DOHH2 (cell line): ENCODE results near the gene MRGPRX3.
"Not testable (repeated sequence)": the region's sequence is repeated elsewhere in the genome, so short reads cannot be mapped to it uniquely, and the experiment has no call there.

Source experiments
- H3F3A ChIP-seq: fragments of 200-600 bp; sonication (generic), shearing (Covaris generic); 2 replicates; pipeline ENCODE4 v1.6.0; 2016; ENCODE audit warnings: antibody characterized with exemption, mild to moderate bottlenecking; ENCODE audit not compliant: control insufficient read depth, insufficient read depth
- H3K27ac ChIP-seq: fragments of 200-600 bp; sonication (generic); 2 replicates; pipeline ENCODE4 v1.5.1; 2014; ENCODE audit warnings: low read depth, mild to moderate bottlenecking, low read length, moderate library complexity
- H3K27me3 ChIP-seq: fragments of 200-600 bp; sonication (generic); 2 replicates; pipeline ENCODE4 v1.6.1; 2014; ENCODE audit warnings: mild to moderate bottlenecking, low read length, mixed read lengths; ENCODE audit not compliant: control insufficient read depth
- H3K36me3 ChIP-seq: fragments of 200-600 bp; sonication (generic); 2 replicates; pipeline ENCODE4 v1.6.1; 2014; ENCODE audit warnings: mild to moderate bottlenecking, low read length, moderate library complexity, mixed read lengths; ENCODE audit not compliant: control insufficient read depth
- H3K4me1 ChIP-seq: fragments of 200-600 bp; sonication (generic); 2 replicates; pipeline ENCODE4 v1.6.1; 2014; ENCODE audit warnings: mild to moderate bottlenecking, low read length, mixed read lengths; ENCODE audit not compliant: control insufficient read depth
- H3K4me2 ChIP-seq: fragments of 200-600 bp; sonication (generic); 2 replicates; pipeline ENCODE4 v1.6.0; 2014; ENCODE audit warnings: mild to moderate bottlenecking, low read length, moderate library complexity
- H3K4me3 ChIP-seq: fragments of 200-600 bp; sonication (generic); 2 replicates; pipeline ENCODE4 v1.5.1; 2014; ENCODE audit warnings: mild to moderate bottlenecking, low read length, mixed read lengths
- H3K79me2 ChIP-seq: fragments of 200-600 bp; sonication (generic); 2 replicates; pipeline ENCODE4 v1.6.1; 2014; ENCODE audit warnings: mild to moderate bottlenecking, low read length, mixed read lengths; ENCODE audit not compliant: control insufficient read depth
- H3K9me2 ChIP-seq: fragments of 200-600 bp; sonication (generic); replicated peaks from 2 replicates; pipeline ENCODE4 v1.6.1; 2014; ENCODE audit warnings: mild to moderate bottlenecking, low read length, mixed read lengths; ENCODE audit not compliant: control insufficient read depth
- H3K9me3 ChIP-seq: fragments of 200-600 bp; sonication (generic); 2 replicates; pipeline ENCODE4 v1.6.1; 2014; ENCODE audit warnings: antibody characterized with exemption, low read length, mixed read lengths; ENCODE audit not compliant: control insufficient read depth, insufficient read depth
- H4K20me1 ChIP-seq: fragments of 200-600 bp; sonication (generic); 2 replicates; pipeline ENCODE4 v1.6.0; 2014; ENCODE audit warnings: low read depth, mild to moderate bottlenecking, antibody characterized with exemption, low read length, moderate library complexity; ENCODE audit not compliant: control insufficient read depth, insufficient read depth
- EZH2phosphoT487 ChIP-seq: fragments of 200-600 bp; sonication (generic); IDR thresholded peaks from 2 replicates; pipeline ENCODE4 v1.6.1; 2017; ENCODE audit warnings: borderline replicate concordance, mild to moderate bottlenecking, antibody characterized with exemption, low read length, moderate library complexity, mixed read lengths
- TF ChIP-seq, protein P1 (sequence below): fragments of 200-600 bp; sonication (generic); IDR thresholded peaks from one replicate; pipeline ENCODE4 v1.5.1; 2014; ENCODE audit warnings: antibody characterized with exemption, mild to moderate bottlenecking, low read depth, low read length; ENCODE audit not compliant: poor library complexity, severe bottlenecking

The MRGPRX3 gene

DNA sequence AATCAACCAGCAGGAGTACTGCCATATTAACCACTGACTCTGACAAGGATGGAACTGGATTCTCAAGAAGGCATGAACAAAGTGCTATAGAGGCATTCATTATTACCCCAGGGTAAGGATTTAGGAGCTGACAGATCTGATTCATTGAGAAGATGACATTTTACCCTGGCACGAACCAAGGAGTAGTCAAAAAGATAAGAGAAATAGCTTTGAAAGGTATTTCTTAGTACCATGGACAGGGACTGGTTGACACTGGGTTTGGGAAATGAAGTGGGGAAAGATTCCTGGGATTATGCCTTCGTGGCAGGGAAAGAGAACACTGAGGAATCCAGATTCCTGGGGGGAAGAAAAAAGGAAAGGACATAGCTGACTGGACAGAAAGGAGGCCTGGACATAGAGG lies 21.4 kb upstream of the MRGPRX3 start:
- Histone ChIP-seq H3K27me3 (peaks cover 30% of the 10 kb centered on the region), H3K4me2 (no peak overlapping the region), H3K79me2 (0 out of 2 replicates have a peak, but pooled peaks cover under 1% of the 10 kb centered on the region), H3F3A (peaks cover 2% of the 10 kb centered on the region; the same call in 1 of the 2 replicates), H4K20me1 (no peaks in the 10 kb centered on the region), H3K4me3 (no peak overlapping the region), H3K36me3 (no peaks in the 10 kb centered on the region), H3K4me1 (peaks cover 14% of the 10 kb centered on the region), H3K27ac (no peak overlapping the region), H3K9me3 (no peaks in the 10 kb centered on the region), H3K9me2 (no peaks in the 10 kb centered on the region)
- no peak for TF ChIP-seq EZH2phosphoT487
- TF ChIP-seq, protein P1, sequence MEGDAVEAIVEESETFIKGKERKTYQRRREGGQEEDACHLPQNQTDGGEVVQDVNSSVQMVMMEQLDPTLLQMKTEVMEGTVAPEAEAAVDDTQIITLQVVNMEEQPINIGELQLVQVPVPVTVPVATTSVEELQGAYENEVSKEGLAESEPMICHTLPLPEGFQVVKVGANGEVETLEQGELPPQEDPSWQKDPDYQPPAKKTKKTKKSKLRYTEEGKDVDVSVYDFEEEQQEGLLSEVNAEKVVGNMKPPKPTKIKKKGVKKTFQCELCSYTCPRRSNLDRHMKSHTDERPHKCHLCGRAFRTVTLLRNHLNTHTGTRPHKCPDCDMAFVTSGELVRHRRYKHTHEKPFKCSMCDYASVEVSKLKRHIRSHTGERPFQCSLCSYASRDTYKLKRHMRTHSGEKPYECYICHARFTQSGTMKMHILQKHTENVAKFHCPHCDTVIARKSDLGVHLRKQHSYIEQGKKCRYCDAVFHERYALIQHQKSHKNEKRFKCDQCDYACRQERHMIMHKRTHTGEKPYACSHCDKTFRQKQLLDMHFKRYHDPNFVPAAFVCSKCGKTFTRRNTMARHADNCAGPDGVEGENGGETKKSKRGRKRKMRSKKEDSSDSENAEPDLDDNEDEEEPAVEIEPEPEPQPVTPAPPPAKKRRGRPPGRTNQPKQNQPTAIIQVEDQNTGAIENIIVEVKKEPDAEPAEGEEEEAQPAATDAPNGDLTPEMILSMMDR, result no peak

DNA sequence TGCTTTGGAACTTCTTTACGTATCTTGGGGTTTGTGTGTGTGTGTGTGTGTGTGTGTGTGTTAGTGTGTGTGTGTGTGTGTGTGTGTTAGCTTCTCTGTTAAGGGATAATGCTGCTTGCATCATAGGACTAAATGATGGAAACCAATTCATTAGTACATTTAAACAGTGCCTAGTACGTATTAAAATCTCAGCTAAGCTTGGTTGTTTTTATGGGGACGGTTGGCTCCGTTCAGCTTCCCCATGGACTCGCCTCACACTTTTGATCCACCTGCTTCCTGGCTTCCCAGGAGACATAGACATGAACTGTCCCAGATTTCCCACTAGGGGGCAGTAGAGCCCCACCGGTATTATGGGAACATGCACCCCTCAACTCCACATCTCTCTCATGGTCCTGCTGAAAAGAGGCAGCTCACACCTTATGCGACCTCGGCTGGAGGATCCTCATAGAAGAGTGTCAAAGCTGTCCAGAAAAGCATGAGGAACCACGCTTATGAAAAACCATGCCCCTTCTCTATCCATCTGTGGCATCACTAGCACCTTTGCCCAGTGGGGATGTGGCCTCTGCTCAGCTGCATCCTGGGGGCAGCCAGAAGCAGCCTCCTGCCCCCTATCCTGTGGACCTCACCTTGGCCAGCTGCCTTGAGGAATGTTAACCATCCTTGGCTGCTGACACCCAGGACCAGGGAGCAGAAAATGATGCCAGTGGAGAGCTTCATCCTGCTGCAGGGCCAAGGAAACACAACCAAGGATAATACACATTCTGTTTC lies 16.8 kb upstream of the MRGPRX3 start:
- Histone ChIP-seq H4K20me1 (no peaks in the 10 kb centered on the region), H3K9me2 (no peaks in the 10 kb centered on the region), H3K27me3 (peaks cover 28% of the 10 kb centered on the region), H3K4me1 (0 out of 2 replicates have a peak, but pooled peaks cover 8% of the 10 kb centered on the region), H3K9me3 (no peaks in the 10 kb centered on the region), H3K4me2 (peak overlapping the region; percentile 33), H3K27ac (no peak overlapping the region), H3K4me3 (no peak overlapping the region), H3K79me2 (no peaks in the 10 kb centered on the region), H3K36me3 (no peaks in the 10 kb centered on the region), H3F3A (no peaks in the 10 kb centered on the region)
- TF ChIP-seq EZH2phosphoT487, result no peak
- TF ChIP-seq, protein P1, result peak; percentile 92

DNA sequence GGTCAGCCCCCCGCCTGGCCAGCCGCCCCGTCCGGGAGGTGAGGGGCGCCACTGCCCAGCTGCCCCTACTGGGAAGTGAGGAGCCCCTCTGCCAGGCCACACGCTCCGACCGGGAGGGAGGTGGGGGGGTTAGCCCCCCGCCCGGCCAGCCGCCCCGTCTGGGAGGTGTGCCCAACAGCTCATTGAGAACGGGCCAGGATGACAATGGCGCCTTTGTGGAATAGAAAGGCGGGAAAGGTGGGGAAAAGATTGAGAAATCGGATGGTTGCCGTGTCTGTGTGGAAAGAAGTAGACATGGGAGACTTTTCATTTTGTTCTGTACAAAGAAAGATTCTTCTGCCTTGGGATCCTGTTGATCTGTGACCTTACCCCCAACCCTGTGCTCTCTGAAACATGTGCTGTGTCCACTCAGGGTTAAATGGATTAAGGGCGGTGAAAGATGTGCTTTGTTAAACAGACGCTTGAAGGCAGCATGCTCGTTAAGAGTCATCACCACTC lies 11.0 kb upstream of the MRGPRX3 start:
- H4K20me1 ChIP-seq, H3K4me2 ChIP-seq, H3K36me3 ChIP-seq, H3K27me3 ChIP-seq, H3K4me3 ChIP-seq, H3K27ac ChIP-seq, H3K9me2 ChIP-seq, H3F3A ChIP-seq, H3K4me1 ChIP-seq, H3K9me3 ChIP-seq, H3K79me2 ChIP-seq: not testable (repeated sequence)

DNA sequence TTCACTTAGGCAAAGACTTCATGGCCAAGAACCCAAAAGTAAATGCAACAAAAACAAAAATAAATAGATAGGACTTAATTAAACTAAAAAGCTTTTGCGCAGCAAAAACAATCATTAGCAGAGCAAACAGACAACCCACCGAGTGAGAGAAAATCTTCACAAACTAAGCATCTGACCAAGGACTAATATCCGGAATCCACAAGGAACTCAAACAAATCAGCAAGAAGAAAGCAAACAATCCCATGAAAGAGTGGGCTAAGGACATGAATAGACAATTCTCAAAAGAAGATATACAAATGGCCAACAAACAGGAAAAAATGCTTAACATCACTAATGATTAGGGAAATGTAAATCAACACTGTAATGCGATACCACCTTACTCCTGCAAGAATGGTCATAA lies 1.3 kb upstream of the MRGPRX3 start:
- H4K20me1 ChIP-seq, H3K4me3 ChIP-seq, H3K9me3 ChIP-seq, H3K27me3 ChIP-seq, H3K4me2 ChIP-seq, H3F3A ChIP-seq, H3K9me2 ChIP-seq, H3K4me1 ChIP-seq, H3K36me3 ChIP-seq, H3K79me2 ChIP-seq, H3K27ac ChIP-seq: not testable (repeated sequence)
